Amniotic stem cell (primary cell): ENCODE results near the gene ZNF700.
A peak's percentile ranks its signal among the peaks of the same experiment; 100 is the strongest.
"Not testable (repeated sequence)": the region's sequence is repeated elsewhere in the genome, so short reads cannot be mapped to it uniquely, and the experiment has no call there.

ENCODE experiments used
- DNase-seq: peaks from one replicate; lab custom pipeline; 2025; lab: John Stamatoyannopoulos, UW

Gene ZNF700

GRCh38 chr19:11924886-11925650 is at the start of gene ZNF700:
ZNF700 (plus strand) TSS chr19:11925107; CDS start chr19:11925211, 104 bp downstream.
- DNase-seq, result peak; percentile 78

- not testable (repeated sequence) for DNase-seq
Observed at GRCh38 chr19:11879687-11880266, 45.1 kb upstream of the ZNF700 start.

GRCh38 chr19:11880598-11880997 is 44.3 kb upstream of the ZNF700 start:
- DNase-seq, result no peak

GRCh38 chr19:11881151-11881800 is 43.6 kb upstream of the ZNF700 start:
- peak; percentile 13 for DNase-seq

- DNase-seq, result no peak
Observed at GRCh38 chr19:11882606-11883005, 42.3 kb upstream of the ZNF700 start.

GRCh38 chr19:11887234-11887610 is 37.7 kb upstream of the ZNF700 start:
- no peak for DNase-seq

GRCh38 chr19:11887611-11888531 is 37.0 kb upstream of the ZNF700 start, which contains the start of gene ZNF69:
ZNF69 (plus strand) TSS chr19:11887782; CDS start chr19:11887924, 142 bp downstream.
- DNase-seq, result peak; percentile 50

- not testable (repeated sequence) for DNase-seq
Observed at GRCh38 chr19:11889901-11890300, 35.0 kb upstream of the ZNF700 start.

GRCh38 chr19:11890634-11891033 is 34.3 kb upstream of the ZNF700 start:
- DNase-seq, result no peak

- DNase-seq, result no peak
Observed at GRCh38 chr19:11894851-11895250, 30.1 kb upstream of the ZNF700 start.

- DNase-seq, result no peak
Observed at GRCh38 chr19:11902228-11902627, 22.7 kb upstream of the ZNF700 start.

- no peak for DNase-seq
Observed at GRCh38 chr19:11905928-11906327, 19.0 kb upstream of the ZNF700 start.

- DNase-seq, result not testable (repeated sequence)
Observed at GRCh38 chr19:11911937-11912336, 13.0 kb upstream of the ZNF700 start.

- not testable (repeated sequence) for DNase-seq
Observed at GRCh38 chr19:11914417-11915051, 10.4 kb upstream of the ZNF700 start.

- no peak for DNase-seq
Observed at GRCh38 chr19:11921852-11922495, 2.9 kb upstream of the ZNF700 start.

GRCh38 chr19:11925651-11926187 is 812 bp downstream of the ZNF700 start:
- DNase-seq, result not testable (repeated sequence)

- no peak for DNase-seq
Observed at GRCh38 chr19:11927227-11927626, 2.3 kb downstream of the ZNF700 start.

GRCh38 chr19:11931051-11931450 is 6.1 kb downstream of the ZNF700 start:
- DNase-seq, result no peak

GRCh38 chr19:11931513-11931912 is 6.6 kb downstream of the ZNF700 start:
- no peak for DNase-seq

GRCh38 chr19:11935829-11936228 is 10.9 kb downstream of the ZNF700 start:
- not testable (repeated sequence) for DNase-seq

- not testable (repeated sequence) for DNase-seq
Observed at GRCh38 chr19:11938383-11938782, 13.5 kb downstream of the ZNF700 start.
